ENCODE measurements around the gene PRAMEF8. TPM values are rescaled to one million over a fixed set of nuclear protein-coding genes. Genes with fewer than 3 reads are reported as not detected.
A peak's percentile ranks its signal among the peaks of the same experiment; 100 is the strongest.
"Not testable (repeated sequence)": the region's sequence is repeated elsewhere in the genome, so short reads cannot be mapped to it uniquely, and the experiment has no call there.

PRAMEF8 gene
- not detected for polyA plus RNA-seq
- long read RNA-seq, donor 1, result 0 reads
- long read RNA-seq, donor 2, result 0 reads
- long read RNA-seq, donor 3, result 0 reads
- long read RNA-seq, donor 4, result 0 reads
- long read RNA-seq, donor 5, result 0 reads
- long read RNA-seq, donor 6, result 0 reads
- long read RNA-seq, donor 7, result 0 reads
- long read RNA-seq, donor 8, result 0 reads
- long read RNA-seq, donor 9, result 0 reads
- long read RNA-seq, donor 10, result 0 reads

GRCh38 chr1:13285037-13285436 lies at the start of gene PRAMEF8:
TSS of gene PRAMEF8 (minus strand) at chr1:13285137. CDS start at chr1:13284091, 1,046 bp downstream.
- not testable (repeated sequence) for FAIRE-seq; H3K4me3 ChIP-seq (ENCODE audit: low read depth in 1 of 3, low read length in 3 of 3); H3K4me1 ChIP-seq (ENCODE audit: control insufficient read depth in 3 of 3, insufficient read depth in 2 of 3, low read depth in 1 of 3, low read length in 2 of 3); H3K27me3 ChIP-seq (ENCODE audit: control insufficient read depth in 3 of 3, insufficient read depth in 3 of 3, low read length in 3 of 3); DNase-seq; H3K27ac ChIP-seq (ENCODE audit: low read depth in 1 of 3, low read length in 2 of 3); H3K36me3 ChIP-seq (ENCODE audit: control insufficient read depth in 3 of 3, insufficient read depth in 2 of 3, low read depth in 1 of 3, low read length in 3 of 3); H3K9me3 ChIP-seq (ENCODE audit: control insufficient read depth in 2 of 2, insufficient read depth in 1 of 2, low read depth in 1 of 2, low read length in 1 of 2)
- no CpG with 5 or more reads among the region's 1 CpG for WGBS, 3 donors

- not testable (repeated sequence) for H3K27me3 ChIP-seq (ENCODE audit: control insufficient read depth in 3 of 3, insufficient read depth in 3 of 3, low read length in 3 of 3); FAIRE-seq; DNase-seq; H3K36me3 ChIP-seq (ENCODE audit: control insufficient read depth in 3 of 3, insufficient read depth in 2 of 3, low read depth in 1 of 3, low read length in 3 of 3); H3K4me1 ChIP-seq (ENCODE audit: control insufficient read depth in 3 of 3, insufficient read depth in 2 of 3, low read depth in 1 of 3, low read length in 2 of 3); H3K4me3 ChIP-seq (ENCODE audit: low read depth in 1 of 3, low read length in 3 of 3); H3K27ac ChIP-seq (ENCODE audit: low read depth in 1 of 3, low read length in 2 of 3); H3K9me3 ChIP-seq (ENCODE audit: control insufficient read depth in 2 of 2, insufficient read depth in 1 of 2, low read depth in 1 of 2, low read length in 1 of 2)
- 44 to 54% (median 47%) methylated on average over 3 of the region's 4 CpGs for WGBS, 3 donors
Observed at GRCh38 chr1:13315281-13315680, 30.3 kb upstream of the PRAMEF8 start, which contains the start of gene PRAMEF15. TSS of gene PRAMEF15 (plus strand) at chr1:13315581. CDS start at chr1:13318408, 2,827 bp downstream.

GRCh38 chr1:13303239-13303638 lies 18.3 kb upstream of the PRAMEF8 start, which contains the start of gene PRAMEF33:
TSS of gene PRAMEF33 (plus strand) at chr1:13303539. CDS start at chr1:13305955, 2,416 bp downstream.
- H3K9me3 ChIP-seq (ENCODE audit: control insufficient read depth in 2 of 2, insufficient read depth in 1 of 2, low read depth in 1 of 2, low read length in 1 of 2); H3K4me3 ChIP-seq (ENCODE audit: low read depth in 1 of 3, low read length in 3 of 3); H3K27ac ChIP-seq (ENCODE audit: low read depth in 1 of 3, low read length in 2 of 3); H3K27me3 ChIP-seq (ENCODE audit: control insufficient read depth in 3 of 3, insufficient read depth in 3 of 3, low read length in 3 of 3); FAIRE-seq; H3K36me3 ChIP-seq (ENCODE audit: control insufficient read depth in 3 of 3, insufficient read depth in 2 of 3, low read depth in 1 of 3, low read length in 3 of 3); H3K4me1 ChIP-seq (ENCODE audit: control insufficient read depth in 3 of 3, insufficient read depth in 2 of 3, low read depth in 1 of 3, low read length in 2 of 3); DNase-seq: not testable (repeated sequence)
- WGBS, 3 donors, result no CpG with 5 or more reads among the region's 1 CpG

- H3K27ac ChIP-seq (ENCODE audit: low read depth in 1 of 3, low read length in 2 of 3); H3K27me3 ChIP-seq (ENCODE audit: control insufficient read depth in 3 of 3, insufficient read depth in 3 of 3, low read length in 3 of 3); FAIRE-seq: not testable (repeated sequence)
Observed at GRCh38 chr1:13302197-13302596, 17.3 kb upstream of the PRAMEF8 start.

GRCh38 chr1:13298699-13299098 lies 13.8 kb upstream of the PRAMEF8 start:
- 92 to 100% (median 98%) methylated on average over 3 to 12 of the region's 27 CpGs for WGBS, 3 donors
- H3K9me3 ChIP-seq (ENCODE audit: control insufficient read depth in 2 of 2, insufficient read depth in 1 of 2, low read depth in 1 of 2, low read length in 1 of 2); H3K4me1 ChIP-seq (ENCODE audit: control insufficient read depth in 3 of 3, insufficient read depth in 2 of 3, low read depth in 1 of 3, low read length in 2 of 3); H3K27ac ChIP-seq (ENCODE audit: low read depth in 1 of 3, low read length in 2 of 3); H3K4me3 ChIP-seq (ENCODE audit: low read depth in 1 of 3, low read length in 3 of 3); FAIRE-seq; H3K36me3 ChIP-seq (ENCODE audit: control insufficient read depth in 3 of 3, insufficient read depth in 2 of 3, low read depth in 1 of 3, low read length in 3 of 3); DNase-seq; H3K27me3 ChIP-seq (ENCODE audit: control insufficient read depth in 3 of 3, insufficient read depth in 3 of 3, low read length in 3 of 3): not testable (repeated sequence)

More at GRCh38 chr1:13302197-13302596, 17.3 kb upstream of the PRAMEF8 start:
- not testable (repeated sequence) for H3K9me3 ChIP-seq (ENCODE audit: control insufficient read depth in 2 of 2, insufficient read depth in 1 of 2, low read depth in 1 of 2, low read length in 1 of 2); H3K36me3 ChIP-seq (ENCODE audit: control insufficient read depth in 3 of 3, insufficient read depth in 2 of 3, low read depth in 1 of 3, low read length in 3 of 3); DNase-seq; H3K4me3 ChIP-seq (ENCODE audit: low read depth in 1 of 3, low read length in 3 of 3); H3K4me1 ChIP-seq (ENCODE audit: control insufficient read depth in 3 of 3, insufficient read depth in 2 of 3, low read depth in 1 of 3, low read length in 2 of 3)

- 90 to 100% (median 95%) methylated on average over 1 to 2 of the region's 5 CpGs for WGBS, 3 donors
Observed at GRCh38 chr1:13297216-13297931, 12.4 kb upstream of the PRAMEF8 start.

GRCh38 chr1:13289030-13289429 lies 4.1 kb upstream of the PRAMEF8 start:
- 57 to 73% (median 72%) methylated on average over 1 to 2 of the region's 3 CpGs for WGBS, 3 donors
- FAIRE-seq, result not testable (repeated sequence)

More at GRCh38 chr1:13297216-13297931, 12.4 kb upstream of the PRAMEF8 start:
- not testable (repeated sequence) for H3K27ac ChIP-seq (ENCODE audit: low read depth in 1 of 3, low read length in 2 of 3); H3K27me3 ChIP-seq (ENCODE audit: control insufficient read depth in 3 of 3, insufficient read depth in 3 of 3, low read length in 3 of 3); H3K4me3 ChIP-seq (ENCODE audit: low read depth in 1 of 3, low read length in 3 of 3); H3K36me3 ChIP-seq (ENCODE audit: control insufficient read depth in 3 of 3, insufficient read depth in 2 of 3, low read depth in 1 of 3, low read length in 3 of 3); H3K9me3 ChIP-seq (ENCODE audit: control insufficient read depth in 2 of 2, insufficient read depth in 1 of 2, low read depth in 1 of 2, low read length in 1 of 2); DNase-seq; FAIRE-seq; H3K4me1 ChIP-seq (ENCODE audit: control insufficient read depth in 3 of 3, insufficient read depth in 2 of 3, low read depth in 1 of 3, low read length in 2 of 3)

GRCh38 chr1:13279617-13280016 lies 5.3 kb downstream of the PRAMEF8 start:
- WGBS, 3 donors, result 60 to 80% (median 65%) methylated on average over 3 of the region's 3 CpGs

More at GRCh38 chr1:13289030-13289429, 4.1 kb upstream of the PRAMEF8 start:
- H3K36me3 ChIP-seq (ENCODE audit: control insufficient read depth in 3 of 3, insufficient read depth in 2 of 3, low read depth in 1 of 3, low read length in 3 of 3); H3K4me3 ChIP-seq (ENCODE audit: low read depth in 1 of 3, low read length in 3 of 3); H3K9me3 ChIP-seq (ENCODE audit: control insufficient read depth in 2 of 2, insufficient read depth in 1 of 2, low read depth in 1 of 2, low read length in 1 of 2); H3K27me3 ChIP-seq (ENCODE audit: control insufficient read depth in 3 of 3, insufficient read depth in 3 of 3, low read length in 3 of 3); H3K4me1 ChIP-seq (ENCODE audit: control insufficient read depth in 3 of 3, insufficient read depth in 2 of 3, low read depth in 1 of 3, low read length in 2 of 3); DNase-seq; H3K27ac ChIP-seq (ENCODE audit: low read depth in 1 of 3, low read length in 2 of 3): not testable (repeated sequence)

More at GRCh38 chr1:13279617-13280016, 5.3 kb downstream of the PRAMEF8 start:
- FAIRE-seq, result peak; percentile 19
- not testable (repeated sequence) for H3K27me3 ChIP-seq (ENCODE audit: control insufficient read depth in 3 of 3, insufficient read depth in 3 of 3, low read length in 3 of 3); H3K4me3 ChIP-seq (ENCODE audit: low read depth in 1 of 3, low read length in 3 of 3); H3K36me3 ChIP-seq (ENCODE audit: control insufficient read depth in 3 of 3, insufficient read depth in 2 of 3, low read depth in 1 of 3, low read length in 3 of 3); H3K9me3 ChIP-seq (ENCODE audit: control insufficient read depth in 2 of 2, insufficient read depth in 1 of 2, low read depth in 1 of 2, low read length in 1 of 2); H3K27ac ChIP-seq (ENCODE audit: low read depth in 1 of 3, low read length in 2 of 3); H3K4me1 ChIP-seq (ENCODE audit: control insufficient read depth in 3 of 3, insufficient read depth in 2 of 3, low read depth in 1 of 3, low read length in 2 of 3); DNase-seq

Data from small intestine (tissue), 16 donors.